ENCODE data around the gene AGAP1.
"Not testable (repeated sequence)": the region's sequence is repeated elsewhere in the genome, so short reads cannot be mapped to it uniquely, and the experiment has no call there.

AGAP1 gene

DNA sequence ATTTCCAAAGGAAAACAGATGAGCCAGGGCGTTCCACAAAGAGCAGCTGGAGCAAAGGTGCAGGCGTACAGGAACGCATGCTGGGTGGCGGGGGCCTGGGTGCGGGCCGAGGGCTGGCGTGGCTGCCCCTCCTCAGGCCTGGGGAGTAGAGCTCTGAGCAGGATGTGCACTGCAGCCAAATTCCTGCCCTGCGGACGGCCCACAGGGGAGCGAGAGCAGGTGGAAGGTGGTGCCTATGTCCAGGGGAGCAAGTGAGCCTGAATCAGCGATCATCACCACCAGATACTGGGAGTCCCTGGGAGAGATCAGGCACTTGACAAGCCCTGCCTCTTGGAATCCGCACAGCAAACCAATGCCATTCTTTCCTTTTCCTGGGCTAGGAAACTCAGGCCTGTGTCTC lies 568.1 kb downstream of the AGAP1 start:
- DNase-seq, result no peak

DNA sequence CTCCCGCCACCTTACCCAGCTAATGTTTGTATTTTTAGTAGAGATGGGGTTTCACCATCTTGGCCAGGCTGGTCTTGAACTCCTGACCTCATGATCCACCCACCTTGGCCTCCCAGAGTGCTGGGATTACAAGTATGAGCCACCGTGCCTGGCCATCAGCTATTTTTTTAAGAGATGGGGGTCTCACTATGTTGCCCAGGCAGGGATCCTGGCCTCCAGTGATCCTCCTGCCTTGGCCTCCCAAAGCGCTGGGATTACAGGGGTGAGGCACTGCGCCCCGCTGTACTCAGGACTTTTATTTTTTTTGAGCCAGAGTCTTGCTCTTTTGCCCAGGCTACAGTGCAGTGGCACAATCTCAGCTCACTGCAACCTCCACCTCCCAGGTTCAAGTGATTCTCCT lies 569.0 kb downstream of the AGAP1 start:
- not testable (repeated sequence) for DNase-seq

DNA sequence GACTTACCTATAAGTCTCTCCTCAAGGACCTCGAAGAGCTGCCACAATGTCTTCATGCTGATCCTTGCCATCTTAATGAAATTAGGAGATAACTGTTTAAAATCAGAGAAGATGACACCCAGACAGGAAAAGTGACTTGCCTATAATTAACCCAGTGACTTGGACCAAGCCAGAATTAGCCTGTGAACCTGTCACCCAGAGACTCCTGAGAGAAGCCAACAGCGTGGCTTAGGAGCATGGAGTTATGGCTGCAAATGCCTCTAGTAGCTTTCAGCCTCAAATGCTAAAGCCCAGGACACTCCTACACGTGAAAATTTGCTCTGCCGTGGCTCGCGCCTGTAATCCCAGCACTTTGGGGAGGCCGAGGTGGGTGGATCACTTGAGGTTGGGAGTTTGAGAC lies 570.2 kb downstream of the AGAP1 start:
- no peak for DNase-seq

DNA sequence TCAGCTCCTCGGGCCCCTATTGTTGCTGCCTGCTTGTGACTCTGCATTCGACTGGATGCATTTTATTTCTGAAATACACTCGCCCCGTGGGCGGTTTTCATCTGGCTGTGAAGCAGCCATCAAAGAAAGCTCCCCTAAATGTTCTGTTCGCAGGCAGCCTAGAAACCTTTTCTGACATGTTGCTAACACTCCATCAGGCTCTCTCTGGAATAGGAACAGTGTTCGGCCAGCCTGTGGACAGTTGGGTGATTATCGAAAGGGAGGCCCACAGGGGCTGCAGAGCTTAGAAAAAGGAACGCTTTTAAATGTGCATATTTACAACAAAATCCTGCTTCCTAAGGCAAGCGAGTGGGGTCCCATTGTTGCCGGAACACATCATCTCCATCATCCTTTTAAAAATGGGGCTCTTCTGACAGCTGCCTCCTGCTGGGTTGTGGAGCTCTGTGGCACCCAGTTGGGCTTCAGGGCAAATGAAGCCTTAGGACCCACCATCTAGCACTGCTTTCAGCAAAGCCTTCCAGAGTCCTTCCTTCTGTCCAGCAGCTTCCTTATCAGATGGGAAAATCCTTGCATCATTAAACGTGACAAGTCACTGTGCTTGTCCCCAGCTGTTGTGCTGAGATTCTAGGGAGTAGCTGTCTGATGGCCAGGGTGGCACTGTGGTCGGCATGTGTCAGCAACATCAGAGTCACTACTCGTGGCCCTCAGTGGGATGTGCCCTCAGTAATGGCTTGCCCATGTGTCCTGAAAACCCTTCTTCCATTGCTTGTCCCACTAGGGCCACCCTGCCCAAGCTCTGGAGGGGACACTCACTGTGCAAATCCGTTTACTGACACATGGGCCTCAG lies 571.7 kb downstream of the AGAP1 start:
- DNase-seq, result no peak

DNA sequence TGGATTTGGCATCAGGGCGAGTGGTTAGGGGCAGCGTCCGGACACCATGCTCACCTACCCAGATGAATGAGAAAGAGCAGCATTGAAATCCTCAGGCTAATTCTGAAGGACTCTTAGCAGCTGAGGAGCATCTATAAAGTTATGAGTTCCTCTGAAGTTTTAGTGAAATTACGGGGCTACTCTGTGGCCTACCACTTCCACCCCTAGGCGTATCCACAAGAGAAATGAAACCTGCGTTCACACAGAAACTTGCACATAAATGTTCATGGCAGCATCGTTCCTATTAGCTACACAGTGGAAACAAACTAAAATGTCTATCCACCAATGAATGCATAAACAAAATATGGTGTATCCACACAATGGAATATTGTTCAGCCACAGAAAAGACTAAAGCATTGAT lies 576.4 kb downstream of the AGAP1 start:
- no peak for DNase-seq

DNA sequence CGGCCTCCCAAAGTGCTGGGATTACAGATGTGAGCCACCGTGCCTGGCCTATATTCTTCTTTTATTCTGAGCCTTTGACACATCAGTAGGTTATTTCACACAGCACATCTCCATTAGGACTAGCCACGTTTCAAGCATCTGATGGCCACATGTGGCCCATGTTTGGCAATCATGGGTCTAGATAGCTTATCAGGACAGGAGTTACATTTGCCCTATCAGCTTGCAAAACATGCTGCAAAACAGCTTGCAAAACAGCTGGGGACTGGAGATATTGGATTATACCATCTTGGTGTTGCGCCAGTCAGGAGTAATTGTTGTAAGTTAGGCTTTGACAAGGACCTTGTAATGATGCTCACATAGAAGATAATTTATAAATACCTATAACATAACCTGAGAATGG lies 579.4 kb downstream of the AGAP1 start:
- DNase-seq, result no peak

DNA sequence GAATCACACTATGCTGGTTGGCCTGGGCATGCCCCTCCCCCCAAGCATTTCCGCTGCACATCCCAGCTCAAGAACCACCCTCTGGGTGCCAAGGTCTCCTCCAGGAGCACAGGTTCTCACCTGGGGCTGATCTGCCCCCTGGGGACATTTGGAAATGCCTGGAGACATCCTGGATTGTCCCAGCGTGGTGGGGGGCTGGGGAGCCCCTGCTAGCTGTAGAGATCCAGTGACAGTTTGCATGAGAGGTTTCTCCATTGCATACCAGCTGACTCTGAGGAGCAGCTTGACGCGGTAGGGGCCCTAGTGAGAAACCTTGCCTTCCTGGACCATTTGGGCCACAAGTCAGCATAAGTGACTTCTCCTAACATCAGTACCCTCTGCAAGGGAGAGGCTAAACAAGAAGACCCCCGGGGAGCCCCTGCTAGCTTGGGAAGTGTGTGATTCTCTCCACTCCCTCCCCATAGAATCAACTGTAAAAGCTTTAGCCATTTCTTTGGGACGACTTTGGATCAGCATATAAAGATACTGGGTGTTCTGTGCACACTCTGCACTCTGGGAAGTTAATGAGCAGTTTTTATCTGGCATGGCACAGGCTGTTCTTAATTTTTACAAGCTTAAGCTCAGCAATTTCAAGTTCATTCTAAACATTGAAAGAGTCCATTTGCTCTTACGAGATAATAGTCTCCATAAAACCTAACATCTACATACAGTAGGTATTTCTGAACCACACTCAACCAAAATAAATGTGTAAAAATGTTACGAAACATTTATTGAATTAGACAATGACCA lies 580.2 kb downstream of the AGAP1 start:
- no peak for DNase-seq

DNA sequence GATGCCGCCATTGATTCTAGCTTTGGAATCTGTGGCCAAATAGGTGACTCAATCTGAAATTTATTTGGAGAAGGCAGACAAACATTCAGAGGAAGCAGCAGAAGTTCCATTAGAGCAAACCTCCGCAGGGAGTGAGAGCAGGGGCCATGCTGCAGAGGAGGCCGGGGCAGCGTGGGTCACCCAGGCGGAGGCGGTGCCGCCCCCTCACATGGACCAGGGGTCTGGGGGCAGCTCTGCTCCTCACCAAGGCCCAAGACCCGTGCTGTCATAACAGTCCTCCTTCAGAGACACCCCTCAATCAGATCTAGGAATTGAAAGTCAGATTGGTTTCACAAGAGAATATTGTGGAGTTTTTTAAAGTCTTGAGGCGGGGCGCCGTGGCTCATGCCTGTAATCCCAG lies 582.0 kb downstream of the AGAP1 start:
- no peak for DNase-seq

DNA sequence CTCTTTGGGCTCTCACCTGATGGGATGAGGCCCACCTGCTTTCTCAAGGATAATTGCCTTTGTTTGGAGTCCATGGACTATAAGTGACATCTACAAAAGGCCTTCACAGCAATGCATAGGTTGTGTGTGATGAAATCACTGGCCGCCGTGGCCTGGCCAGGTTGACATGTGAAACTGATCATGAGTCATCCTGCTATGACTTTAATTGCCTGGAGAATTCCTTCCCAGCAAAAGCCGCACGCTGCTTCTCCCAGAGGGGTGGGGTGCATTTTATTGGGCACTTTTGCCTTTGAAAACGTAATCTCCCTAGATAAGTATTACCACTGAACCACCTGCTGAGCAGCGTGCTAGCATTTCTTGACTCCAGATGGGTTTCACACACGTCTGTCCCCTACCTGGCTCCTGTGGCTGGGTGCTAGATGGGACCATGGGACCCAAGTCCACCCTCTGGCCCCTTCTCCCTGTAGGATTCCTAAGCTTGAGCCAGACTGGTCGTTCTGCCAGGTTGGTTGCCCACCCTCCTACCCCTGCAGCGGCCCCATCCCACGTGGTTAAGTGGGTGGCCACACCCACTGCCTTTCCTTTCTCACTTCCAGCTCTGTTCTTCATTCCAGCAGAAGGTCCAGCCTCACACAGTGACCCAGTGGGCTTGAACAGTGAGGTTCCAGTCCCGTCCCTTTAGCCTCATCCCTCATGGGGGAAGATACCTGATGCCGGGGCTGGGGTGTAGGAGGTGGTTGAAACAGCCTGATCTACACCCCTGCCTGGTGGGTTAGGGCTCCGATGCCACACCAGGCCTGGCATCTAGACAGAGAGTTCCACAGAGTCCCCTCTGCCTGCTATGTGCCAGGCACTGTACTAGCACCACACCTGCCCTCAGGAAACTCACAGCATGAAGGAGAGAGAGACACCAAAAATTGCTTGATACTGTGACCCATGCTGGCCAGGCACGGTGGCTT lies 584.7 kb downstream of the AGAP1 start:
- peak; percentile 22 for DNase-seq

DNA sequence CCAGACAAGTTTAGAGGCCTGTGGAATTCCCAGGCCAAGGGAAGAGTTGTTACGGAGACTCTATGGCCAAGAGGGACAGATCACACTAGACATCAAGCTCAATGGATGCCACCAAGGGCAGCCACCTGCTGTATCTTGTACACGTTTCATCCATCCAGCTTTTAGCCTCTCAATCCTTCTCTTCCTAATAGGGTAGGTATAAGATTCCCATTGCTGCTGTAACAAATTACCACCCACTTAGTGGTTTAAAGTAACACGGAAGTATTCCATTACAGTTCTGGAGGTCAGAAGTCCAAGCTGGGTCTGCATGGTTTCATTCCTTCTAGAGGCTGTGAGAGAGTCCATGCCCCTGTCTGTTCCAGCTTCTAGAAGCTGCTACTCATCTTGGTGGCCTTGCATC lies 586.6 kb downstream of the AGAP1 start:
- no peak for DNase-seq

DNA sequence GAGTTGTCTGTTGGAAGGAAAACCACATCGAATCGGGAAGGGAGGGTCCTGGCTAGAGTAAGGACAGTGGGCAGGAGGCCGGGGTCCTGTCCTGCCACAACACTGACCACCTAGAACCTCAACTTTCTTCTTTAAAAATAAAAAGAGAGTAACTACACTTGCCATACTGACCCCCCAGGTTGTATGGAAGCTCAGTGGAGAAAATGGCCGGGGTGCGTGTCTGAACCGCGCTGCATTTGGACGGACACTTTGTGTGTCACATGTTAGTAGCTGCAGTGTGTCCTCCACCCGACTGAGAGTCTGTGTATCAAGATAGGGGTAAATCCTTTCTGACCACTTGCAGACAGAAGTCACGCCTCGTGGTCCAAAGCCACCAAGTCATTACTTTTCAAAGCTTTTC lies 587.3 kb downstream of the AGAP1 start:
- DNase-seq, result no peak

DNA sequence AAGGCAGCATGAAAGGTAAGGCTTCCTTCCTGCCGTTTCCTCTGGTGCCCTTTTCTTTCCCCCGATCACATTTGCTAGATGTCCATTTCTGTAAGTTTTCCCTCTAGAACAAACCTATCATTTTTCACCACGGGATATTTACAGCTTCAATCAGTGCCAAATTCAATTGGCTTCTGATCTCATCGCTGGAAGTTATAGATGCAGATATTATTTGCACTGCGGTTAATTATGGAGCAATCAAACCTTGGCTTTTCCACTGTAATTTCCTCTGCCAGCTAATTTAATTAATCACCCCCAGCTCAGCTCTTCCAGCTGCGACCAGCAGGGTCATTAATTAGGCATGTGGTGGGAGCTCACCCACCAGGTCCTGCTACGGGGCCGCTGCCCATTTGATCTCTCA lies 588.2 kb downstream of the AGAP1 start:
- DNase-seq, result no peak

DNA sequence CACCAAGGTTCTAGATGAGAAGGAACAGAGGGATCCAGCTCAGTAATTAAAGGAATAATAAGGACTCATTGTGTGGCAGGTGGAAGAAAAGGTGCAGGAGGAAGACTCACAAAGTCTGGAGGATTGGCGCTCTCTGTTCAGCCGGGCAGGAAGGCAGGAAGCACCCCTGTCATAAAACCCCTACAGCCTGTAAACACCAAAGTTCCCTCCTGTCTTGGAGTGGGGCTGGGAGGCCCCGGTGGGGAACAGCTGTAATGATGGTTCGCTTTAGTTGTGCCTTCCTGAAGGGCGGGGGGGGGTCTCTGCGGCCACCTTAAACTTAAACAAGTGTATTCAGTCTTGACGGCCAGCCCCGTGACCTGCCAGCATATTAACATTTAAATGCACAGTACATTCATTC lies 590.1 kb downstream of the AGAP1 start:
- DNase-seq, result no peak

DNA sequence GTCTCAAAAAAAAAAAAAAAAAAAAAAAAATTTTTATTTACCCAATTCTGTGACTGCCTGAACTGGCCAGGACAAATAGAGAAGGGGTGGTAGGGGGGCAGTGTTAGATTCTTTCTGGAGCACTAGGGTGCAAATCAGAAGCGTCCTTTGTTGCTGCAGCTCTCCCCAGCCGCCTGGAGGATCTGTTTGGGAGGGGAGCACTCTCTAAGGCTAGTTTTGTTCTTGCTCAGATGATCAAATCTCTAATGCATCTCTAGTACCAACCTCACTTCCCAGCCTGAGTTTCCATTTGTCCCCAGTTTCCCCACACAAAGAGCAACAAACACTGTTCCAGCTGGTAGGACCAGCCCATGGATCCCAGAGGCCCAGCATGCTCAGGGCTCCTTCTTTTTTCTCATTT lies 591.4 kb downstream of the AGAP1 start:
- peak; percentile 4 for DNase-seq

DNA sequence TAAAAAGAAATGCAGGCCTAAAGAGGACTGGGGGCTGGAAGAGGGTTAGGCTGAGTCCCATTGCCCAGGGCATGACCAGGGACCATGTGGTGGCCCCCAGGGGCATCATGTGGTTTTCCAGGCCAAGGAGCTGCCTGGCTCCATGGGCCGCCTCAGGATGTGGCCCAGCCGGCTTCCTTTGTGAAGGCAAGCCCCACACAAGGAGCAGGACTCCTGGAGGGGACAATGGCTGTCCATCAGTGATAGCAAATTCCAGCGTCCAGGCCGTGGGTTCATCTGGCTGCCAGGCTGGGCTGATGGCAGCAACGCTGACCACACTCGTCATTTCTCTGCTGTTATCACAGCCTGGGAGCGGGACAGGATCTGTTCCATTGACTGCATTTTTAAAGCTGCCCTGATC lies 591.8 kb downstream of the AGAP1 start:
- DNase-seq, result no peak

DNA sequence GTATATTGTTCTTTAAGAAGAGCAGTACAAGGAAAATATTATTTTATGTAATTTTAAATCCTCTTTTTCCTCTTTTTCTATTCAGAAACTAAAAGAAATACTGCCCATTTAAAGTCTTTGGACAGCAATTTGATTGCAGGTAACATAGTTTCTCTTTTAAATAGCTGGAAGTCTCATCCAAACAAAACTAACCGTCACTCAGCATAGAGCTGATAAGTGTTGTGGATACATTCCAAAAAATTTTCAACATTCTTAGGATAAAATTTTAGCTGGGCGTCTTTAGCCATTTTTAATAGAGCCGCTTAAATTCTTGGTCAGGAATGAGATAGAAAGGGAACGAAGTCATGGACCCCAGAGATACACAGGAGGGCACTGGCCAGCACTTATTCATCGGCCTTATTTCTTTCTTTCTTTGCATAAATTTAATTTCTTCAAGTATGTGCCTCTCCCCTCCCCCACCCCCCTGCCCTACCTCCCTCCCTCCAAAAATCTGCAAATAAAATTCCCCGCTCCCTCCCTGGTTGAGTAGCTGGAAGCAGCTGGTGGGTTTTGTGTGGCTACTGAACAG lies 592.6 kb downstream of the AGAP1 start:
- no peak for DNase-seq

DNA sequence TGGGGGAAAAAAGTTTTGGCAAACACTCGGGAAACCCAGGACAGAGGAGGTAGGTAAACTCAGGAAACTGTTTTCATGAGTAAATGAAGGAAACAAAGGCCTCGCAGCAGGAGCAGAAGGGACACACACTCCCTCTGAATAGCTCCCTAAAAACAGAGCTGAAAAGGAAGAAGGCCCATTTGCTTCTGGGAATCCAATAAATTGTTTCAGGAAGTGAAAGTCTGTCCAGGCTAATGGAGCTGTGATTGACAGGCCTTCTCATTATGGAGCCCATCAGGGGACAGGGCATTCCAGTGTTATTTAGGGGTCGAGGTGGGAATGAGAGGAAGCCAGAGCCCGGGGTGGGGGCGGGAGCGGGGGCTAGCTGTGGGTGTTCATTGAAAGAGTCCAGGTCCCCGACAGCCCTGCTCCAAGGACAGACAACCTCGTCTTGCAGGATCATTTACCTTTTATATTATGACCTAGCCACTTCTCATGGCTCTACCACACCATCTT lies 593.2 kb downstream of the AGAP1 start:
- no peak for DNase-seq

DNA sequence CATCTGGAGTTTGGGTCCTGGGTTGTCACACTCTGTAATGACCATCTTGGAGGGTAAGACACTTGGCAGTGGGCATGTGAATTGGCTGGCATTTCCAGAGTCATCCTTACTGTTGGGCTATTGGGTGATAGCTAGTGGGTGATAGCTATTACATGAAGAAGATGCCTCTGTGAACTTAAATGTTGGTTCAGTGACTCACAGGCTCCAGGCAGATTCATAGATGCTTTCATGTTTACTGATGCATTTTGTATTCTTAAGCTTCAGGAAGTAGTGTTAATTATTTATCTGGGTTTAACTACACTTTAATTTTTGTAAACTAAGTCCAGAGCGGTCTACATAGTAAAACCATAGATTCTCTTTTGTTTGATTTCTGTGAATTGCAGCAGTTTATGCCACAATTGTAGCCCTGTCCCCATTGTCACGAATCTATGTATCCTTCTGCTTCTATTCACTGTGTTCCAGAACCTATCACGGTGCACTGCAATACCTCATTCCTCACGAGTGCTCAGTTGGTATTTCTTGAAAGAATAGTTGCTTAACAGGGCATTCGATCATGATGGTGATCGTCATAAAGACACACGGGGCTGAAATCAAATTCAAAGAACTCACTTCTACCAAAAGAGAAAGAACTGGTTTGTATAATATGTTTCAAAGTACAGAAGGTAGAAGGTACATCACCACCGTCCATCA lies 594.7 kb downstream of the AGAP1 start:
- peak; percentile 93 for DNase-seq

DNA sequence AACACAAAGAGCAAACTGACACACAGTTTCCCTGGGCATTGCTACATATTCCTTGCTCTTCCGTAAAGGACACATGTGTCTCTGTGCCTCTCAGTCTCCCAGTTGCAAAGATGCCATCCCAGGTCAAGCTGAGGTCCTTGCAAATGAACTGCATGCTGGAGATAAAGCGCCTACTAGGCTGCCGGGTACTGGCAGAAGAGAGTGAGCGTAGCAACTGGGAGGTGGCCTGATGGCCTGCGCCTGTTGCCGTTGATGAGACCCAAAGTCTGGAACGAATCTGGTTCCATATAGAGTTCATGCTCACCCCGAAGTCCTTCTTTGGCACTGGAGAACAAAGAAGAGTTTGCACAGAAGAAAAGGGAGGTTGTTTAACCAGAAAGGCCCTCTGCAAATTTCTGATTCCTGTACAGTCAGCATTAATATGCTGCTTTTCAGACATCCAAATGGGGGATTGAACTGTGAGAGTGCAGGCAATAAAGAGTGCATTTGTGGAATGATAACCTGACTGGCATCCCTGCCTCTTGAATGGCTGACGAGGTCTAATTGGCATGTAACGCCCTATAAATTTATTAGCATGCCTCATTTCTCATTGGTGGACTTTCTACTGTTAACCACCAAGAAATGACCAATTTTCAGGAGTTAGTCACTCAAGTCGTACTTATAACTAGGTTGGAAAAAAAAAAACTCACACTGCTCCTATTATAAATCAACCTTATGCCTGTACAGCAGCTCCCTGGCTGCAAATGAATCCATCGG lies 595.6 kb downstream of the AGAP1 start:
- DNase-seq, result peak; percentile 83

DNA sequence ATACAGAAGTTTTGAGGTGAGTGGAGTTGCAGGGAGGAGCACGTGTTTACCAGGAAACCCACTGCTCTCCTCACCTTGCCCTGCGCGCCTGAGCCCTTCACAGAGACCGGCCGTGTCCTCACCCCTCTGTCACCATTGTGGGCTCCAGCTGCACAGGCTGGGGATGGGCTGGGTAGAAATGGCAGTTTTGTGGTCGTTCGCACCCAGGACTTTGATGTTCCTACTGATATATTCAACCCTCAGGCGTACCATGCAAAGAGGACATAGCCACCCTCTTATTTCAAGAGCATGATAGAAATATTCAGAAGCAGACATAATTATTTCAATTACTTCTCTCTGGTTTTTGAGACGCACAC lies 596.2 kb downstream of the AGAP1 start:
- no peak for DNase-seq

DNA sequence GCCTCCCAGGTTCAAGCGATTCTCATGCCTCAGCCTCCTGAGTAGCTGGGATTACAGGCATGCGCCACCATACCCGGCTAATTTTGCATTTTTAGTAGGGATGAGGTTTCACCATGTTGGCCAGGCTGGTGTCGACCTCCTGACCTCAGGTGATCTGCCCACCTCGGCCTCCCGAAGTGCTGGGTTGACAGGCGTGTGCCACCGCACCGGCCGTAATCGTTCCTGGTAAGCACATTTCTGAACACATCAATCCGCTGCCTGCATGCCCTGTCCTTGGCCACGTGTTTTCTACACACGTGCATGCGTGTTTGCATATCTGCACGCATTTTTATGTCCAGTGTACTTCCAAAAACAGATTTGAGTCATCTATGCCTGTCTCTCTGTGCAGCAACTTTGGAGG lies 597.0 kb downstream of the AGAP1 start:
- not testable (repeated sequence) for DNase-seq

All from kidney glomerular epithelial cell (primary cell).